Neuronal stem cell (in vitro differentiated cells): ENCODE data around the gene THSD4.

ENCODE experiments used
- DNase-seq: peaks from one replicate; pipeline ENCODE4 v3.0.0-alpha.2; 2013; ENCODE audit warnings: low spot score
- H2AFZ ChIP-seq: one replicate; pipeline ENCODE4 v1.6.1; 2013; ENCODE audit warnings: mild to moderate bottlenecking, low read length, inconsistent platforms
- H2AK5ac ChIP-seq: 2 replicates; pipeline ENCODE4 v1.6.1; 2013; ENCODE audit warnings: low read depth, mild to moderate bottlenecking, inconsistent platforms, low read length, moderate library complexity, mixed read lengths
- H2BK120ac ChIP-seq: 2 replicates; pipeline ENCODE4 v1.6.1; 2013; ENCODE audit warnings: low read depth, mild to moderate bottlenecking, inconsistent platforms, low read length, moderate library complexity, mixed read lengths
- H2BK12ac ChIP-seq: one replicate; pipeline ENCODE4 v1.6.1; 2013; ENCODE audit warnings: low read length, inconsistent platforms
- H2BK15ac ChIP-seq: 2 replicates; pipeline ENCODE4 v1.6.1; 2013; ENCODE audit warnings: mild to moderate bottlenecking, low read length, inconsistent platforms, mixed read lengths
- H2BK5ac ChIP-seq: one replicate; pipeline ENCODE4 v1.6.1; 2013; ENCODE audit warnings: inconsistent platforms, mild to moderate bottlenecking, low read length, moderate library complexity
- H3K14ac ChIP-seq: one replicate; pipeline ENCODE4 v1.6.1; 2013; ENCODE audit warnings: low read length, inconsistent platforms
- H3K18ac ChIP-seq: 2 replicates; pipeline ENCODE4 v1.6.1; 2013; ENCODE audit warnings: low read length, inconsistent platforms
- H3K23ac ChIP-seq: 2 replicates; pipeline ENCODE4 v1.6.1; 2013; ENCODE audit warnings: low read depth, mild to moderate bottlenecking, mixed read lengths, low read length, inconsistent platforms; ENCODE audit not compliant: poor library complexity
- H3K27ac ChIP-seq: replicated peaks from 3 replicates; pipeline ENCODE4 v1.5.1; 2013; ENCODE audit warnings: low read length, inconsistent platforms
- H3K27me3 ChIP-seq, 3 experiments: 2 replicates each; pipeline ENCODE4 v1.6.1; 2013; ENCODE audit warnings: low read length in 3 of 3, mild to moderate bottlenecking in 2 of 3, inconsistent platforms in 1 of 3, low read depth in 1 of 3, mixed read lengths in 1 of 3, moderate library complexity in 1 of 3; ENCODE audit not compliant: control insufficient read depth in 3 of 3, insufficient read depth in 3 of 3
- H3K36me3 ChIP-seq, 2 donors: replicated peaks in 1 of 2; 2 replicates each; pipeline ENCODE4 v1.6.1; 2013; ENCODE audit warnings: low read length in 2 of 2; ENCODE audit not compliant: control insufficient read depth in 2 of 2, insufficient read depth in 2 of 2
- H3K4ac ChIP-seq: 2 replicates; pipeline ENCODE4 v1.6.1; 2013; ENCODE audit warnings: inconsistent platforms, mild to moderate bottlenecking, low read length, moderate library complexity
- H3K4me1 ChIP-seq, 2 donors: 1 replicate in 1 of 2; 2 replicates in 1 of 2; pipeline ENCODE4 v1.6.1; 2013; ENCODE audit warnings: low read length in 2 of 2, low read depth in 1 of 2; ENCODE audit not compliant: control insufficient read depth in 2 of 2, insufficient read depth in 1 of 2
- H3K4me2 ChIP-seq: one replicate; pipeline ENCODE4 v1.6.1; 2013; ENCODE audit warnings: mild to moderate bottlenecking, low read length, inconsistent platforms; ENCODE audit not compliant: insufficient read depth, poor library complexity, severe bottlenecking
- H3K4me3 ChIP-seq, 2 donors: 2 replicates each; pipeline ENCODE4 v1.5.1; 2013; ENCODE audit warnings: low read length in 2 of 2, mild to moderate bottlenecking in 2 of 2, inconsistent platforms in 1 of 2, moderate library complexity in 1 of 2
- H3K79me1 ChIP-seq: one replicate; pipeline ENCODE4 v1.6.1; 2013; ENCODE audit warnings: low read depth, mild to moderate bottlenecking, inconsistent platforms, low read length, moderate library complexity
- H3K9ac ChIP-seq: one replicate; pipeline ENCODE4 v1.6.1; 2013; ENCODE audit warnings: mild to moderate bottlenecking, low read depth, low read length, inconsistent platforms; ENCODE audit not compliant: poor library complexity
- H3K9me3 ChIP-seq, 2 donors: replicated peaks in 1 of 2; 2 replicates each; pipeline versions ENCODE3 to v1.6.1; 2013; ENCODE audit warnings: low read length in 2 of 2, mild to moderate bottlenecking in 2 of 2, inconsistent platforms in 1 of 2, low read depth in 1 of 2, mixed read lengths in 1 of 2, moderate library complexity in 1 of 2; ENCODE audit not compliant: control insufficient read depth in 2 of 2, insufficient read depth in 1 of 2
- H4K8ac ChIP-seq: one replicate; pipeline ENCODE4 v1.6.1; 2013; ENCODE audit warnings: low read depth, mild to moderate bottlenecking, inconsistent platforms, low read length, moderate library complexity
- H4K91ac ChIP-seq: one replicate; pipeline ENCODE4 v1.6.1; 2013; ENCODE audit warnings: low read length, low read depth, mild to moderate bottlenecking, inconsistent platforms; ENCODE audit not compliant: poor library complexity
- WGBS, 2 donors: extraction: QIAGEN DNeasy Blood & Tissue Kit; methylation state at CpG; one replicate each; pipeline ENCODE4 v1.1.7; 2013; ENCODE audit warnings: missing lambda C conversion rate in 2 of 2, mixed read lengths in 1 of 2; ENCODE audit not compliant: insufficient read length in 2 of 2, insufficient replicate concordance in 1 of 2; ENCODE audit errors: extremely low coverage in 2 of 2; 5-methylcytosine and 5-hydroxymethylcytosine counted together

Gene THSD4

DNA sequence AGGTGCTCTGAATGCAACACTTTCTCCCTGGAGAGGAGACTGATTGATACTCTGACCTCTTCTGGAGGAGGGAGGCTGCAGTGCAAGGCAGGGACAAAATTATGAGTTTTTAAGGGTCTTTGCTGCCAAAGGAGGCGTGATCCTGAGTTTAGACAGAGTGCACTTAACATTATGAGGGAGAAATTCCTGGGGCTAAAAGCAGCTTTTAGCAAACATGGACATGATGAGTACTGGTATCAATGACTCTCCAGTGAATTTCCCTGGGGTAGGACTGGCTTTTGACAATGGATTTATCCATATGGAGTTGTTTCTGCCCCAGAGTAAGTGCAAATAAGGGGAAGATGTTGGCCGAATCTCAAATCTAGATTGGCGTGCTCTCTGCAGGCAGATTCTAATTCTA lies 133.1 kb downstream of the THSD4 start:
- Histone ChIP-seq H3K23ac (no peak overlapping the region), H3K9me3 (no peaks in the 10 kb centered on the region), H2BK5ac (no peak overlapping the region), H2BK120ac (no peak overlapping the region), H3K4me3 (no peak overlapping the region), H2BK15ac (no peak overlapping the region), H3K14ac (no peak overlapping the region), H4K8ac (no peak overlapping the region), H2AFZ (no peak overlapping the region), H3K27ac (no peak overlapping the region), H3K4me2 (no peak overlapping the region), H3K18ac (no peak overlapping the region), H3K27me3 (no peaks in the 10 kb centered on the region), H4K91ac (no peak overlapping the region), H3K4me1 (no peaks in the 10 kb centered on the region), H3K4ac (no peak overlapping the region), H3K79me1 (no peaks in the 10 kb centered on the region), H2BK12ac (no peak overlapping the region), H2AK5ac (no peak overlapping the region), H3K36me3 (no peaks in the 10 kb centered on the region), H3K9ac (no peak overlapping the region)
- WGBS, 2 donors, result no CpG with 5 or more reads among the region's 3 CpGs
- DNase-seq, result no peak

DNA sequence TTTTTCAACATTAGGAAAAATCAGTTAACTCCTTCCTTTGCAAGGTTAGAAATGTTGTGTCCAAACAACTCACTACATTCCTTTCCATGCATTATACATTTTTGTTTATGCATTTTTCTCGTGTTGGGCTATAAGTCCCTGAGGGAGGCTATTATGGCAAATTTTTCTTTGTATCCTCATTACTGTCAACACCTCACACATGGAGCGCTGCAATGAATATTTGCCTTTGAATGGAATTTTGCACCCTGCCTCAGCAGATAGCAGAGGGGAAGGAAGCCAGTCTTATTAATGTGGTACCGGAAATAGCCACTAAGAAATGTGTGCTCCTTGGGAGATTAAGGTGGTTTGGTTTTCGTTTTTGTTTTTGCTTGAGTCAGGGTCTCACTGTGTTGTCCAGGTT lies 134.7 kb downstream of the THSD4 start:
- H3K79me1 ChIP-seq, result no peaks in the 10 kb centered on the region
- H2BK15ac ChIP-seq, result no peak overlapping the region
- H3K4ac ChIP-seq, result no peak overlapping the region
- H3K4me2 ChIP-seq, result no peak overlapping the region
- H3K36me3 ChIP-seq, result no peaks in the 10 kb centered on the region
- no peak overlapping the region for H2BK120ac ChIP-seq
- H4K91ac ChIP-seq, result no peak overlapping the region
- H2AFZ ChIP-seq, result no peak overlapping the region
- H2AK5ac ChIP-seq, result no peak overlapping the region
- H3K9me3 ChIP-seq, result no peaks in the 10 kb centered on the region
- H3K9ac ChIP-seq, result no peak overlapping the region
- no peak overlapping the region for H3K23ac ChIP-seq
- H2BK5ac ChIP-seq, result no peak overlapping the region
- no peak overlapping the region for H4K8ac ChIP-seq
- no CpG with 5 or more reads among the region's 4 CpGs for WGBS, 2 donors
- H2BK12ac ChIP-seq, result no peak overlapping the region
- H3K27me3 ChIP-seq, result no peaks in the 10 kb centered on the region
- no peak overlapping the region for H3K18ac ChIP-seq
- H3K27ac ChIP-seq, result no peak overlapping the region
- H3K4me3 ChIP-seq, result no peak overlapping the region
- H3K4me1 ChIP-seq, result no peaks in the 10 kb centered on the region
- no peak for DNase-seq
- no peak overlapping the region for H3K14ac ChIP-seq

DNA sequence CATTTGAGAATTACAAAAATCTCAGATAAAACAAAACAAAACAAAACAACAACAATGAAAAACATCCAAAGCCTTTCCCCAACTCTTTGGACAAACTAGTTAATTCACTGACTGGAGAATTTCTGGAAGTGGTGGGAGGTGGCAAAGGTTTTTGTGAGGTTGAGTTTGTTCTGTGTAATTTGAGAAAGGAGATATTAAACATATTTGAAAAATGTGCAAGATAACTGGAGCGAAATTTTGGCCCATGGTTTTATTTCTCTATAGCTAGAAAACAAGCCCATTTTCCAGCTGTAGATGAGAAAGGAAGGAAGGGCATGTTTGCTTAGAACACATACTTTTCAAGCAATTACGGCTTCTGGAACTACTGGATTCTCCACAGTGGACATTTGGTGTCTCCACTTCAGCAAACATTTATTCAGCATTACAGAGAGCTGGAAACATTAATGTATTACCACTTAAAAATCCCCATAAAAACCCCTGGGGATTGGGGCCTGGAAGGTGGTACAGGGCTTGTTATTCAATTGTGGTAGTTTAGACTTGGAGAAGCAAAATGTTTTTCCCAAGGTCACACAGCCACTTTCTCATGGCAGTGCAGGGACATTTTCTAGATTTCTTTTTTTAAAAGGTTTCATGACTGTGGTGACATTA lies 135.8 kb downstream of the THSD4 start:
- Histone ChIP-seq H3K18ac (no peak overlapping the region), H2BK15ac (no peak overlapping the region), H3K9ac (no peak overlapping the region), H3K4me3 (no peak overlapping the region), H3K36me3 (no peaks in the 10 kb centered on the region), H4K8ac (no peak overlapping the region), H3K27ac (no peak overlapping the region), H2BK5ac (no peak overlapping the region), H3K79me1 (no peaks in the 10 kb centered on the region), H2BK12ac (no peak overlapping the region), H3K23ac (no peak overlapping the region), H3K4me2 (no peak overlapping the region), H3K4me1 (no peaks in the 10 kb centered on the region), H3K9me3 (no peaks in the 10 kb centered on the region), H3K14ac (no peak overlapping the region), H3K4ac (no peak overlapping the region), H2AFZ (no peak overlapping the region), H2AK5ac (no peak overlapping the region), H3K27me3 (no peaks in the 10 kb centered on the region), H4K91ac (no peak overlapping the region), H2BK120ac (no peak overlapping the region)
- no CpG with 5 or more reads among the region's 2 CpGs for WGBS, 2 donors
- no peak for DNase-seq

DNA sequence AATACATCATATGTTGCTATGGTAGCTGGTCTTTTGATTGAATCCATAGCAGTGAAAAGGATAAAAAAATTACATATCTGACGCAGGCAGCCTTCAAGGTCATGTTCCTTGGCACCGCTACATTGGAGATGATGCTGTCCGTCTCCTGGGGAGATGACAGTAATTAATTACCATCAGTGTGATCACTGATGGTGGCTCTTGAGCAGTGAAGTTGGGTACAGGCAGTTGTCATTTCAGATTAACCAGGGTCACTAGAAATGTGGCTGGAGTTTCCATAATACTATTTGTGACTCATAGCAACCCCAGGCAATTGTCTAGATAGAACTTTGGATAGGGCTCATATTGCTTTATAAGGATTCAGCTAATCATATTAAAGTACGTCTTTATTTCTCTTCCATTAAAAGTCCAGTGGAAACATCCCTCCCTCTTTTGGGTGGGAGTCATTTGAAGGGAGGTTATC lies 136.3 kb downstream of the THSD4 start:
- no peak overlapping the region for H3K14ac ChIP-seq
- WGBS, 2 donors, result no CpG with 5 or more reads among the region's 4 CpGs
- no peak overlapping the region for H2BK120ac ChIP-seq
- no peak overlapping the region for H3K18ac ChIP-seq
- no peak overlapping the region for H3K4ac ChIP-seq
- no peak overlapping the region for H2BK5ac ChIP-seq
- DNase-seq, result no peak
- H2BK15ac ChIP-seq, result no peak overlapping the region
- no peaks in the 10 kb centered on the region for H3K27me3 ChIP-seq
- no peak overlapping the region for H3K9ac ChIP-seq
- H3K4me1 ChIP-seq, result no peaks in the 10 kb centered on the region
- H3K23ac ChIP-seq, result no peak overlapping the region
- no peak overlapping the region for H4K8ac ChIP-seq
- no peak overlapping the region for H4K91ac ChIP-seq
- no peaks in the 10 kb centered on the region for H3K79me1 ChIP-seq
- H2BK12ac ChIP-seq, result no peak overlapping the region
- no peak overlapping the region for H2AK5ac ChIP-seq
- no peak overlapping the region for H3K4me2 ChIP-seq
- no peak overlapping the region for H3K4me3 ChIP-seq
- no peaks in the 10 kb centered on the region for H3K36me3 ChIP-seq
- no peaks in the 10 kb centered on the region for H3K9me3 ChIP-seq
- no peak overlapping the region for H2AFZ ChIP-seq
- no peak overlapping the region for H3K27ac ChIP-seq
